Effector memory CD8-positive, alpha-beta T cell (primary cell): Measurements from ENCODE around the gene TRIM73.
"Not testable (repeated sequence)": the region's sequence is repeated elsewhere in the genome, so short reads cannot be mapped to it uniquely, and the experiment has no call there.

Source experiments
- ATAC-seq: fragments of 150-1000 bp; cut with Tn5 transposase; replicated peaks from 2 replicates; pipeline ENCODE4 v1.10.0; 2021; ENCODE audit warnings: mild to moderate bottlenecking, moderate library complexity
- DNase-seq, 3 experiments: peaks; one replicate each; pipeline ENCODE4 v3.0.0; 2021
- H3K27ac Mint-ChIP-seq, 2 donors: one replicate each; pipeline ENCODE4 v1.8.0; 2022; ENCODE audit warnings: mild to moderate bottlenecking in 2 of 2, mixed read lengths in 2 of 2, moderate library complexity in 2 of 2
- H3K27me3 Mint-ChIP-seq, 2 donors: one replicate each; pipeline ENCODE4 v1.8.0; 2022; ENCODE audit warnings: mixed read lengths in 2 of 2
- H3K36me3 Mint-ChIP-seq: one replicate; pipeline ENCODE4 v1.8.0; 2022; ENCODE audit warnings: mild to moderate bottlenecking, moderate library complexity, mixed read lengths; ENCODE audit not compliant: insufficient read depth
- H3K4me1 Mint-ChIP-seq, 2 donors: one replicate each; pipeline ENCODE4 v1.8.0; 2022; ENCODE audit warnings: low read depth in 2 of 2, mixed read lengths in 2 of 2
- H3K4me3 Mint-ChIP-seq, 2 donors: one replicate each; pipeline ENCODE4 v1.8.0; 2022; ENCODE audit warnings: mild to moderate bottlenecking in 2 of 2, mixed read lengths in 2 of 2, moderate library complexity in 2 of 2
- H3K9me3 Mint-ChIP-seq, 2 donors: one replicate each; pipeline ENCODE4 v1.8.0; 2022; ENCODE audit warnings: mixed read lengths in 2 of 2
- total RNA-seq, 9 experiments: gene quantifications; one replicate each; lab custom pipeline; 2026; lab: John Stamatoyannopoulos, UW

Gene TRIM73
- total RNA-seq = 0.11 to 3.4 (median 1.3) reads per million in 9 experiments

DNA sequence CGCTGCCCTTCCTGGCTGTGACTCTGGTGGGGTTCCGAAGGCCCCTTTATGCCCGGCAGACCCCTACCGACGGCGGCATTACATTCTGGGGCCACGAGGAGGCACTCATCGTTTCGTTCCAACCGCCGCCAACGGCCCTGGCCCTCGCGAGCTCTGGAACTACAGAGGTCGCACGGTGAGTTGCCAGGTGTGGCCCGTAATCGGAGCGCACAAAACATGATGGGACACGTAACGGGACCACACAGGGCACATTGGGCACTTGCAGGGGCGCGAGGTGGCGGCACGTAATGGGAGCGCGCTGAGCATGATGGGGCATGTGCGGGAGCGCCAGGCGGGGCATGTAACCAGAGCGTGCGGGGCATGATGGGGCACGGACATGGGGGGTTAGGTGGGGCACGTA is at the start of gene TRIM73:
TRIM73 (plus strand) TSS at position 301 of the 400 bp plus-strand sequence. CDS start 3,305 bp downstream, outside the sequence.
- DNase-seq, H3K4me1 Mint-ChIP-seq, H3K27ac Mint-ChIP-seq, ATAC-seq, H3K9me3 Mint-ChIP-seq, H3K4me3 Mint-ChIP-seq, H3K36me3 Mint-ChIP-seq, H3K27me3 Mint-ChIP-seq: not testable (repeated sequence)

GRCh38 chr7:75358671-75359541 is 36.5 kb upstream of the TRIM73 start:
- DNase-seq (peak; percentile 50 to 60 (median 60)), ATAC-seq (peak; percentile 83)
- peak overlapping the region in 1 of 2 donors; percentile 77 for H3K4me3 Mint-ChIP-seq
- peak overlapping the region in 1 of 2 donors; percentile 89 for H3K27ac Mint-ChIP-seq
- H3K4me1 Mint-ChIP-seq, H3K27me3 Mint-ChIP-seq, H3K9me3 Mint-ChIP-seq, H3K36me3 Mint-ChIP-seq: not testable (repeated sequence)

- DNase-seq = peak in 1 of 3 experiments; percentile 0
- not testable (repeated sequence) for H3K4me3 Mint-ChIP-seq
Observed at GRCh38 chr7:75359542-75359848, 35.9 kb upstream of the TRIM73 start.

DNA sequence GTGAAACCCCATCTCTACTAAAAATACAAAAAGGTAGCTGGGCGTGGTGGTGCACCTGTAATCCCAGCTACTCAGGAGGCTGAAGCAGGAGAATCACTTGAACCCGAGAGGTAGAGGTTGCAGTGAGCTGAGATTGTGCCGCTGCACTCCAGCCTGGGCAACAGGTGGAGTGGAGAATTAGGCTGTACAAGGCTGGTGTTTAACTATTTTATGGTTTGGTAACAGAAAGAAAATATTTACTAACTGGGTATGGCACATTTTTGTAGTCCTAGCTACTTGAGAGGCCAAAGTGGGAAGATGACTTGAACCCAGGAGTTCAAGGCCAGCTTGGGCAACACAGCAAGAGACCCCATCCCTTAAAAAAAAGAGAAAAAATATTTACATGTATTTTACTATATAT is 31.4 kb upstream of the TRIM73 start:
- not testable (repeated sequence) for H3K4me1 Mint-ChIP-seq, H3K4me3 Mint-ChIP-seq, DNase-seq, ATAC-seq, H3K36me3 Mint-ChIP-seq, H3K27ac Mint-ChIP-seq, H3K27me3 Mint-ChIP-seq, H3K9me3 Mint-ChIP-seq

More at GRCh38 chr7:75359542-75359848, 35.9 kb upstream of the TRIM73 start:
- H3K27me3 Mint-ChIP-seq, H3K27ac Mint-ChIP-seq, H3K36me3 Mint-ChIP-seq, H3K9me3 Mint-ChIP-seq, H3K4me1 Mint-ChIP-seq: not testable (repeated sequence)
- ATAC-seq = peak; percentile 3

- not testable (repeated sequence) for ATAC-seq, H3K27me3 Mint-ChIP-seq, H3K9me3 Mint-ChIP-seq, H3K27ac Mint-ChIP-seq, H3K4me3 Mint-ChIP-seq, H3K4me1 Mint-ChIP-seq, DNase-seq, H3K36me3 Mint-ChIP-seq
Observed at GRCh38 chr7:75366643-75367042, 28.8 kb upstream of the TRIM73 start.

DNA sequence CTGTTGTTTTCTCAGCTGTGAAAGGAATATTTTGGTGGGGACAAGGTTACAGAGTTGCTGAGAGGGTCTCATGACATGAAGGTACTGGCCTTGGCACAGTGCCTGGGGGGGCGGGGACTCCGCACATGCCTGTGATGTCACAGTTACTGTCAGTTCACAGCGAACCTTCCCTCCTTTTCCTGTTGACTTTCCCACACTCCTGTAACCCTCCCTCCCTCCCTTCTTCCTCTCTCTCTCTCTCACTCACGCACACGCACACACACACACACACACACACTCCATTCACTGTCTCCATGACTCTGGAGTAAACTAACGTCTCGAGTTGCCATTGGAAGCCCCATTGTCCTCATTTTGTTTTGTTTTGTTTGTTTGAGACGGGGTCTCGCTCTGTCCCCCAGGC is 28.1 kb upstream of the TRIM73 start:
- not testable (repeated sequence) for H3K27ac Mint-ChIP-seq, H3K36me3 Mint-ChIP-seq, H3K9me3 Mint-ChIP-seq, H3K4me3 Mint-ChIP-seq, H3K4me1 Mint-ChIP-seq, DNase-seq, ATAC-seq, H3K27me3 Mint-ChIP-seq

GRCh38 chr7:75374144-75374518 is 21.3 kb upstream of the TRIM73 start:
- H3K27me3 Mint-ChIP-seq, H3K36me3 Mint-ChIP-seq, H3K4me1 Mint-ChIP-seq, H3K9me3 Mint-ChIP-seq, DNase-seq, H3K4me3 Mint-ChIP-seq, ATAC-seq, H3K27ac Mint-ChIP-seq: not testable (repeated sequence)

DNA sequence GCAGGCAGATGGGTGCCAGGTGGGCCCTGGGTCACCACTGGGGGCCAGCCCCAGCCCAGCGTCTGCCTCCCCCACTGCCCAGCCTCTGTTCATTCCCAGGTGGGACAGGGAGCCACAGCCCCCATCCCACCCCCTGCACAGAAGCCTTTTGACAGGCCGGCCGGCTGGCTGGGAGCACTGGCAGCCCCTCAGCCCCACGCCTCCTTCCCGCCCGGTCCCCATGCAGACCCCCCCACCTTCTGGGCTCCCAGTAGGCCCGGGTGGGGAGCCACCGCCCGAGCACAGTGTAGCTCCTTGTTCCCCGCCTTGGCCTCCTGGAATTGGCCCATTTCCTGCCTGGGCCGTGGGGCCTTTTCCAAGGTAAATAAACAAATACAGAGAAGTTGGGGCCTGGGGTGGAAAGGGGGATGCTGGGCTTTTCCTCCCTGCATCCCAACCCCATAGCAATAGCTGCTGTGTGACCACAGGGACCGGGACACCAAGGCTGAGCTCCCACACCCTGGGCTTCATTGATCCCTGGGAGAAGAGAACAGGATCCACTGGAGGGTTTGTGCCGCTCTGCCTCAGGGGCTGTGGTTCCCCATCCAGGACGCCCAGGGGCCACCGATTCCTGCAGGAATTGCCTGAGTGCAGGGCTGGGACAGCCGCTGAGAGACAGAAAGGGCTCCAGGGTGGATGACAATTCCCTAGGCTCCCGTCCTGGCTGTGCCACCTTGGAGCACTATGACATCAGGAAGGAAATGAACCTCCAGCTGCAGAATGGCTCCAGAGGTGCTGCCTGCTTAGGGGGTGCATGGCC is 20.7 kb upstream of the TRIM73 start:
- H3K4me1 Mint-ChIP-seq, H3K36me3 Mint-ChIP-seq, H3K27me3 Mint-ChIP-seq, ATAC-seq, H3K9me3 Mint-ChIP-seq, H3K4me3 Mint-ChIP-seq, DNase-seq, H3K27ac Mint-ChIP-seq: not testable (repeated sequence)

GRCh38 chr7:75393194-75393593 is 2.2 kb upstream of the TRIM73 start:
- H3K27ac Mint-ChIP-seq, H3K9me3 Mint-ChIP-seq, H3K27me3 Mint-ChIP-seq, ATAC-seq, DNase-seq, H3K36me3 Mint-ChIP-seq, H3K4me3 Mint-ChIP-seq, H3K4me1 Mint-ChIP-seq: not testable (repeated sequence)

DNA sequence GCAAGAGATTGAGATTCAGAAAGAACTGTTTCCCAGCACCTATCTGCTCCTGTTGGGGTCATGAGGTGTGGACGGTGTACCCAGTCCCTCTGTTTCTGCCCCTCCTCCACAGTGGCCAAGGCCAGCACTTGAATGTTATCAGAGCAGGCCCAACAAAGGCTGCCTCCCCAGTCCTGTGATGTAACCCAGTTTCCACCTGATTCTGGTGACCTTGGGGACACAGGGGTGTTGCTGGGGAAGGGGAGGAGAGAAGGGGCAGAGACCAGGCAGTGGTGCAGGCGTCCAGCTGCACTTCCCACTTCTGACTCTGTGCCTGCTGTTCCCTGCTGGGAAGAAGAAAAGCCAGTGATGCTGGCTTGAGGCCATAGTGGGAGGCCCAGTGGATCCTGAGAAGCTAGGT is 2.4 kb downstream of the TRIM73 start:
- H3K36me3 Mint-ChIP-seq, H3K9me3 Mint-ChIP-seq, ATAC-seq, H3K4me3 Mint-ChIP-seq, DNase-seq, H3K27me3 Mint-ChIP-seq, H3K4me1 Mint-ChIP-seq, H3K27ac Mint-ChIP-seq: not testable (repeated sequence)

DNA sequence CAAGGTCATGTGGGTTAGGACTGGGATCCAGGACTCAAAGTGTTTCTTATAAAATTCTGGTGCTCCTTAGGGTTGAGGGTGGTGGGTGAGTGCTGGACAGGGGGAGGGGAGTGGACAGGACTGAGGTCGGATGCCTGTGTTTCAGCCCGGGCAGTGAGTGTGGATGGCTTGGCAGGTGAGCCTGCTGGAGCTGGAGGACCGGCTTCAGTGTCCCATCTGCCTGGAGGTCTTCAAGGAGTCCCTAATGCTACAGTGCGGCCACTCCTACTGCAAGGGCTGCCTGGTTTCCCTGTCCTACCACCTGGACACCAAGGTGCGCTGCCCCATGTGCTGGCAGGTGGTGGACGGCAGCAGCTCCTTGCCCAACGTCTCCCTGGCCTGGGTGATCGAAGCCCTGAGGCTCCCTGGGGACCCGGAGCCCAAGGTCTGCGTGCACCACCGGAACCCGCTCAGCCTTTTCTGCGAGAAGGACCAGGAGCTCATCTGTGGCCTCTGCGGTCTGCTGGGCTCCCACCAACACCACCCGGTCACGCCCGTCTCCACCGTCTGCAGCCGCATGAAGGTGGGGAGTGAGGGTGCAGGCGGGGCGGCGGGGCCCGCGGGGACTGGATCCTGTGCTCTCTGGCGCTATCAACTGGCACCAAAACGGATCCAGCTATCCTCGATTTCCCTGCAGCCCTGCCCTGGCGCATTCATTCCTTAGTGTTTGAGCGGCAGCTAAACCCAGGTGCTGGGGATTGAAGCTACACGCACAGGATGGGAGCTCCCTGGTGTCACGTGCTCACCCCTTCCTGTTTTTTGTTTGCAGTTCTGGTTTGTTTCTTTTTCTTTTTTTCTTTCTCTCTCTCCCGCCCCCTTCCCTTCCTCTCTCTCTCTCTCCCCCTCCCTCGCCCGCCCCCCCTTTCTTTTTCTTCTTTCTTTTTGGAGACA is 3.6 kb downstream of the TRIM73 start:
- H3K4me3 Mint-ChIP-seq, H3K27me3 Mint-ChIP-seq, H3K4me1 Mint-ChIP-seq, H3K9me3 Mint-ChIP-seq, H3K36me3 Mint-ChIP-seq, DNase-seq, H3K27ac Mint-ChIP-seq: not testable (repeated sequence)
- peak; percentile 85 for ATAC-seq

DNA sequence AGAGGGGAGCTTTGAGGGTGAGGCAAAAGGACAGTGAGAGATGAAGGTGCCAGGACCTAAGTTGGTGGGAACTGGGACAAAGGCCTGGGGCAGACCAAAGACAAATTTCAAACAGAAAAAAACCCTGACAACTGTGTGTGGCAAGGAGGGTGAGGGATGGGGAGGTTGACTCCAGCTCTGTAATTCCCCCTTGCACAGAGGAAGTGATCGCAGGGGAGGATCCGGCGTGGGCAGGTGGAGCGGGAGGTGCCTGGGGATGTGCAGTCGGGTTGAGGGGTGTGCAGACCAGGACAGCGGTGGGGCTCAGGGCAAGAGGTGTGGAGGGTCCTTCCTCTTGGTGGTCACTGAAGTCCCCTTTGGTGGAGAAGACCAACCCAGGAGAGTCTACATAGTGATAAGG is 5.1 kb downstream of the TRIM73 start:
- H3K9me3 Mint-ChIP-seq, H3K27ac Mint-ChIP-seq, H3K27me3 Mint-ChIP-seq, ATAC-seq, H3K36me3 Mint-ChIP-seq, DNase-seq, H3K4me3 Mint-ChIP-seq, H3K4me1 Mint-ChIP-seq: not testable (repeated sequence)
